MCF 10A (cell line): ENCODE measurements around the gene QRFPR. TPM values are rescaled to one million over a fixed set of nuclear protein-coding genes. Genes with fewer than 3 reads are reported as not detected.

Source experiments
- BruUV-seq: library from RNA; stranded (reverse); fragments of 400-500 nt; replicated peaks from 2 replicates; lab custom pipeline; 2021; lab: Mats Ljungman, UMichigan
- CTCF ChIA-PET: fragments of 300-600 bp; sonication (Branson Sonifier 250); formaldehyde crosslinking; extraction: SDS; loops from one replicate; lab custom pipeline; 2021; ENCODE audit warnings: antibody characterized with exemption, inconsistent platforms; lab: Yijun Ruan, JAX
- POLR2A ChIA-PET: fragments of 300-600, 350-650 bp; sonication (Branson Sonifier 250); formaldehyde crosslinking; extraction: SDS; loops from one replicate; lab custom pipeline; 2020; ENCODE audit warnings: antibody characterized with exemption, inconsistent platforms; lab: Yijun Ruan, JAX
- DNase-seq: peaks from one replicate; pipeline ENCODE4 v3.0.0-alpha.2; 2018; ENCODE audit not compliant: unreplicated experiment
- H3K27ac Mint-ChIP-seq: one replicate; pipeline ENCODE4 v1.8.0; 2022; ENCODE audit warnings: mild to moderate bottlenecking, low read depth, mixed read lengths; ENCODE audit not compliant: unreplicated experiment
- H3K27me3 Mint-ChIP-seq: one replicate; pipeline ENCODE4 v1.8.0; 2022; ENCODE audit warnings: mixed read lengths; ENCODE audit not compliant: insufficient read depth, unreplicated experiment
- H3K36me3 Mint-ChIP-seq: one replicate; pipeline ENCODE4 v1.8.0; 2022; ENCODE audit warnings: mild to moderate bottlenecking, moderate library complexity, mixed read lengths; ENCODE audit not compliant: insufficient read depth, unreplicated experiment
- H3K4me1 Mint-ChIP-seq: one replicate; pipeline ENCODE4 v1.8.0; 2022; ENCODE audit warnings: mixed read lengths; ENCODE audit not compliant: insufficient read depth, unreplicated experiment
- H3K4me3 Mint-ChIP-seq: one replicate; pipeline ENCODE4 v1.8.0; 2022; ENCODE audit warnings: mild to moderate bottlenecking, moderate library complexity, mixed read lengths; ENCODE audit not compliant: unreplicated experiment
- H3K9me3 Mint-ChIP-seq: one replicate; pipeline ENCODE4 v1.8.0; 2022; ENCODE audit warnings: mixed read lengths; ENCODE audit not compliant: unreplicated experiment
- CTCF ChIP-seq: fragments of 200-600 bp; IDR thresholded peaks from one replicate; pipeline ENCODE4 v1.8.0; 2022; ENCODE audit warnings: antibody characterized with exemption, mild to moderate bottlenecking; ENCODE audit not compliant: unreplicated experiment
- intact Hi-C: fragments of 100-400 bp; cut with micrococcal nuclease; formaldehyde crosslinking; loops from 2 replicates; pipeline ENCODE4 v1.14.1; 2022
- total RNA-seq: library from RNA; stranded (reverse); gene quantifications from 2 replicates; pipeline ENCODE4 v1.2.3, GENCODE V29; 2022

The QRFPR gene
- total RNA-seq, 1 experiment from 2014 or later: 8.4 TPM

DNA sequence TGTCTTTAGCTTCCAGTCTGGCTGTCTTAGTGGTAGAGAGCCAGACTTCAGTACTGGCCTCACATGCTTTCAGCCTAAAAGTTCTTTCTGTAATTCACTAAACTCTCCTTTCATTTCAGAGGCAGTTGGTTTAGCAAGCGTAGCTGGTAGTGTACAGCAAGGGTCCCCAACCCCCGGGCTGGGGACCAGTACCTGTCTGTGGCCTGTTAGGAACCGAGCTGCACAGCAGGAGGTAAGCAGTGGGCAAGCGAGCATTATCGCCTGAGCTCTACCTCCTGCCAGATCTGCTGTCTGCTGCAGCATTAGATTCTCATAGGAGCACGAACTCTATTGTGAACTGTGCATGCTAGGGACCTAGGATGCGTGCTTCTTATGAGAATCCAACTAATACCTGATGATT lies 72.0 kb downstream of the QRFPR start:
- H3K36me3 Mint-ChIP-seq: no peaks in the 10 kb centered on the region
- H3K9me3 Mint-ChIP-seq: no peaks in the 10 kb centered on the region
- peaks cover 10% of the 10 kb centered on the region for H3K4me1 Mint-ChIP-seq
- BruUV-seq: TSS peak; percentile 50
- CTCF ChIA-PET: interaction anchor here (1.0 to 2.5 kb wide), 15 partner anchors 11 to 154 kb away, joined by 3 to 138 read pairs (median 12); no protein-coding TSS in a partner anchor
- POLR2A ChIA-PET: interaction anchor here (1.0 kb wide), 1 partner anchor 70 kb away, joined by 5 read pairs; no protein-coding TSS in a partner anchor
- intact Hi-C loops: loop anchor here (5.0 kb wide), 1 partner anchor 212 kb away; no protein-coding TSS in a partner anchor
- no peak overlapping the region for H3K4me3 Mint-ChIP-seq
- H3K27me3 Mint-ChIP-seq: no peaks in the 10 kb centered on the region
- TF ChIP-seq CTCF: no peak
- no peak overlapping the region for H3K27ac Mint-ChIP-seq
- no peak for DNase-seq

- ChIA-PET POLR2A (interaction anchor here (0.8 to 1.7 kb wide), 5 partner anchors 21 to 116 kb away, joined by 3 to 10 read pairs (median 5); no protein-coding TSS in a partner anchor), CTCF (interaction anchor here (0.6 to 2.5 kb wide), 55 partner anchors 9 to 1238 kb away, joined by 3 to 138 read pairs (median 5); no protein-coding TSS in a partner anchor)
- H3K27ac Mint-ChIP-seq: no peak overlapping the region
- H3K36me3 Mint-ChIP-seq: no peaks in the 10 kb centered on the region
- peaks cover 10% of the 10 kb centered on the region for H3K4me1 Mint-ChIP-seq
- intact Hi-C loops: loop anchor here (5.0 kb wide), 1 partner anchor 211 kb away; no protein-coding TSS in a partner anchor
- no peak overlapping the region for H3K4me3 Mint-ChIP-seq
- no peaks in the 10 kb centered on the region for H3K9me3 Mint-ChIP-seq
- DNase-seq: no peak
- no TSS peak for BruUV-seq
- H3K27me3 Mint-ChIP-seq: no peaks in the 10 kb centered on the region
- no peak for TF ChIP-seq CTCF
Measured at GRCh38 chr4:121308328-121308663, 72.5 kb downstream of the QRFPR start.

- no peaks in the 10 kb centered on the region for H3K27me3 Mint-ChIP-seq
- no peak overlapping the region for H3K27ac Mint-ChIP-seq
- intact Hi-C loops: loop anchor here (1.0 to 5.0 kb wide), 4 partner anchors 55 to 1151 kb away; no protein-coding TSS in a partner anchor
- peaks cover 10% of the 10 kb centered on the region for H3K4me1 Mint-ChIP-seq
- POLR2A ChIA-PET: interaction anchor here (0.8 to 1.7 kb wide), 5 partner anchors 21 to 115 kb away, joined by 3 to 10 read pairs (median 5); no protein-coding TSS in a partner anchor
- BruUV-seq: no TSS peak
- CTCF ChIA-PET: interaction anchor here (0.6 to 2.5 kb wide), 65 partner anchors 9 to 1257 kb away, joined by 3 to 138 read pairs (median 4); no protein-coding TSS in a partner anchor
- DNase-seq: peak; percentile 87
- H3K36me3 Mint-ChIP-seq: no peaks in the 10 kb centered on the region
- no peaks in the 10 kb centered on the region for H3K9me3 Mint-ChIP-seq
- peak; percentile 79 for TF ChIP-seq CTCF
- no peak overlapping the region for H3K4me3 Mint-ChIP-seq
Measured at GRCh38 chr4:121307445-121308327, 73.1 kb downstream of the QRFPR start.

DNA sequence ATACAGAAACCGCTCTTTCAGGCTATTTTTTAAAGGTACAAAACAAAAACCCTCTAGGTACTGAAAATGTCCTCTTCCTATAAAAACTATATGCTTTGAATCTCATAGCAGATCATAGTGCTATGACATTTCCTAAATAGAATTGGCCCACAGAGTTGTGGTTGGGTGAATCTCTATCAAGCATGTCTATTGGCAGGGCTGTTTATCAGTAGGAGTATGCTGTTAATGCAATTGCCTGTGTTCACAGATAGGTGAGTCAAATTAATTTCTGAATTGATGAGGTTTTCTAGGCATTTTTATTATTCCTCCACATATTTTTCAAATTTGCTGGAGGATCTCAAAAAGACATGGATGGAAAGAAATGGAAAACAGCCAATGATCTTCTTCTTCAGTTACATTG lies 73.9 kb downstream of the QRFPR start:
- Mint-ChIP-seq H3K4me1 (peaks cover 10% of the 10 kb centered on the region), H3K27ac (no peak overlapping the region), H3K4me3 (no peak overlapping the region), H3K36me3 (no peaks in the 10 kb centered on the region), H3K27me3 (no peaks in the 10 kb centered on the region), H3K9me3 (no peaks in the 10 kb centered on the region)
- POLR2A ChIA-PET: interaction anchor here (1.4 to 1.7 kb wide), 3 partner anchors 34 to 115 kb away, joined by 5 to 10 read pairs (median 7); no protein-coding TSS in a partner anchor
- no TSS peak for BruUV-seq
- CTCF ChIA-PET: interaction anchor here (0.8 to 2.5 kb wide), 36 partner anchors 9 to 1153 kb away, joined by 3 to 138 read pairs (median 7); no protein-coding TSS in a partner anchor
- intact Hi-C loops: loop anchor here (1.0 to 5.0 kb wide), 4 partner anchors 55 to 1150 kb away; no protein-coding TSS in a partner anchor
- TF ChIP-seq CTCF: no peak
- no peak for DNase-seq
